B cell (primary cell): Measurements from ENCODE around the gene PTPRG. TPM values are rescaled to one million over a fixed set of nuclear protein-coding genes. Genes with fewer than 3 reads are reported as not detected.

Experiments used
- ATAC-seq: fragments of 200-7000 bp; cut with Tn5 transposase; one replicate; pipeline ENCODE4 v1.10.0; 2021; ENCODE audit warnings: low read depth, mild to moderate bottlenecking, moderate number of reproducible peaks, moderate library complexity
- CTCF ChIA-PET: fragments of 350-600 bp; sonication (Branson Sonifier 250); formaldehyde crosslinking; loops from one replicate; lab custom pipeline; 2021; ENCODE audit warnings: antibody characterized with exemption, inconsistent platforms; lab: Charles Lee
- POLR2A ChIA-PET: fragments of 350-600 bp; sonication (Branson Sonifier 250); formaldehyde crosslinking; loops from one replicate; lab custom pipeline; 2021; ENCODE audit warnings: antibody characterized with exemption; lab: Charles Lee
- DNase-seq: peaks from one replicate; pipeline ENCODE4 v3.0.0; 2013
- H2AFZ ChIP-seq: 2 replicates; pipeline ENCODE4 v1.6.1; 2012; ENCODE audit warnings: mild to moderate bottlenecking, low read depth, low read length; ENCODE audit not compliant: insufficient read depth, poor library complexity, severe bottlenecking
- H3K27ac ChIP-seq, 2 donors: 1 replicate in 1 of 2; 2 replicates in 1 of 2; pipeline ENCODE4 v1.5.1; 2012 to 2013; ENCODE audit warnings: low read length in 2 of 2, mild to moderate bottlenecking in 2 of 2, moderate library complexity in 1 of 2
- H3K27me3 ChIP-seq, 4 experiments: fragments of 200-600 bp in 1 of 4; sonication (generic) in 1 of 4; replicated peaks in 1 of 4; 1 replicate in 2 of 4; 2 replicates in 2 of 4; pipeline versions ENCODE4 v1.6.1 to v1.7.0; 2013 to 2016; ENCODE audit warnings: low read length in 3 of 4, mild to moderate bottlenecking in 2 of 4, mixed read lengths in 1 of 4, moderate library complexity in 1 of 4; ENCODE audit not compliant: insufficient read depth in 4 of 4, control insufficient read depth in 3 of 4; ENCODE audit errors: control extremely low read depth in 1 of 4
- H3K36me3 ChIP-seq, 2 experiments: replicated peaks in 1 of 2; 1 replicate in 1 of 2; 2 replicates in 1 of 2; pipeline versions ENCODE4 v1.6.1 to v1.7.1; 2013; ENCODE audit warnings: low read length in 1 of 2; ENCODE audit not compliant: insufficient read depth in 2 of 2, control insufficient read depth in 1 of 2; ENCODE audit errors: control extremely low read depth in 1 of 2, extremely low read depth in 1 of 2
- H3K4me1 ChIP-seq, 2 donors: fragments of 200-600 bp in 1 of 2; sonication (generic) in 1 of 2; 1 replicate in 1 of 2; 2 replicates in 1 of 2; pipeline versions ENCODE4 v1.5.1 to v1.6.1; 2013 to 2017; ENCODE audit warnings: low read length in 2 of 2; ENCODE audit not compliant: control insufficient read depth in 2 of 2, insufficient read depth in 2 of 2
- H3K4me2 ChIP-seq: replicated peaks from 2 replicates; pipeline ENCODE3; 2012; ENCODE audit warnings: mild to moderate bottlenecking, low read depth, low read length; ENCODE audit not compliant: poor library complexity, severe bottlenecking
- H3K4me3 ChIP-seq, 5 experiments: fragments of 200-600 bp in 1 of 5; sonication (generic) in 1 of 5; 1 replicate in 3 of 5; 2 replicates in 2 of 5; pipeline versions ENCODE4 v1.5.1 to v1.7.0; 2011 to 2016; ENCODE audit warnings: low read length in 4 of 5, mild to moderate bottlenecking in 4 of 5, low read depth in 2 of 5, control low read depth in 1 of 5, moderate library complexity in 1 of 5; ENCODE audit not compliant: insufficient read depth in 1 of 5; ENCODE audit errors: control extremely low read depth in 1 of 5, extremely low read depth in 1 of 5
- H3K79me2 ChIP-seq: fragments of 200-600 bp; sonication (generic); one replicate; pipeline ENCODE4 v1.6.0; 2016; ENCODE audit warnings: low read length; ENCODE audit not compliant: control insufficient read depth, insufficient read depth
- H3K9ac ChIP-seq: fragments of 200-600 bp; sonication (generic); 2 replicates; pipeline ENCODE4 v1.6.1; 2017; ENCODE audit warnings: mild to moderate bottlenecking, low read length, moderate library complexity
- H3K9me3 ChIP-seq, 3 donors: one replicate each; pipeline versions ENCODE4 v1.6.1 to v1.7.1; 2013; ENCODE audit warnings: low read length in 2 of 3; ENCODE audit not compliant: control insufficient read depth in 2 of 3, insufficient read depth in 1 of 3; ENCODE audit errors: control extremely low read depth in 1 of 3
- H4K20me1 ChIP-seq: 2 replicates; pipeline ENCODE4 v1.6.0; 2012; ENCODE audit warnings: mild to moderate bottlenecking, low read length; ENCODE audit not compliant: insufficient read depth, control insufficient read depth, poor library complexity, severe bottlenecking
- H3K27ac Mint-ChIP-seq: one replicate; pipeline ENCODE4 v1.8.0; 2021; ENCODE audit warnings: mixed read lengths
- H3K27me3 Mint-ChIP-seq: one replicate; pipeline ENCODE4 v1.8.0; 2021; ENCODE audit warnings: mixed read lengths
- H3K4me1 Mint-ChIP-seq: one replicate; pipeline ENCODE4 v1.8.0; 2021; ENCODE audit warnings: mixed read lengths
- H3K4me3 Mint-ChIP-seq: one replicate; pipeline ENCODE4 v1.8.0; 2021; ENCODE audit warnings: mixed read lengths
- H3K9me3 Mint-ChIP-seq: one replicate; pipeline ENCODE4 v1.8.0; 2022; ENCODE audit warnings: mixed read lengths; ENCODE audit not compliant: insufficient read depth
- EZH2 ChIP-seq: IDR thresholded peaks from 2 replicates; pipeline ENCODE4 v1.6.1; 2012; ENCODE audit warnings: borderline replicate concordance, low read depth, mild to moderate bottlenecking, moderate library complexity, low read length; ENCODE audit not compliant: insufficient read depth, poor library complexity, severe bottlenecking
- WGBS: methylation state at CpG from one replicate; pipeline ENCODE4 v1.1.5; 2013; ENCODE audit warnings: missing lambda C conversion rate; ENCODE audit not compliant: insufficient coverage; 5-methylcytosine and 5-hydroxymethylcytosine counted together
- intact Hi-C: fragments of 100-400 bp; cut with micrococcal nuclease; formaldehyde crosslinking; loops from one replicate; pipeline ENCODE4 v1.10.0; 2022
- polyA plus RNA-seq: library from polyadenylated mRNA; depleted of rRNA; stranded (reverse); fragments of >200 nt; gene quantifications from 2 replicates; pipeline ENCODE4 v1.2.3, GENCODE V29; 2012
- total RNA-seq, 2 donors: library from RNA; stranded (reverse); fragments of 120-200 nt in 1 of 2; gene quantifications; 1 replicate in 1 of 2; 2 replicates in 1 of 2; pipeline versions ENCODE4 v1.2.3 to v1.2.4, GENCODE V29; 2013 to 2022
- TF ChIP-seq, protein P1 (sequence below): fragments of 200-600 bp; IDR thresholded peaks from one replicate; pipeline ENCODE4 v1.8.0; 2022; ENCODE audit warnings: antibody characterized with exemption, mild to moderate bottlenecking

The PTPRG gene
- total and polyA plus RNA-seq, 2 donors (not counting 1 experiment from before 2014, with no cell fraction given): 0.12 to 1.3 TPM

DNA sequence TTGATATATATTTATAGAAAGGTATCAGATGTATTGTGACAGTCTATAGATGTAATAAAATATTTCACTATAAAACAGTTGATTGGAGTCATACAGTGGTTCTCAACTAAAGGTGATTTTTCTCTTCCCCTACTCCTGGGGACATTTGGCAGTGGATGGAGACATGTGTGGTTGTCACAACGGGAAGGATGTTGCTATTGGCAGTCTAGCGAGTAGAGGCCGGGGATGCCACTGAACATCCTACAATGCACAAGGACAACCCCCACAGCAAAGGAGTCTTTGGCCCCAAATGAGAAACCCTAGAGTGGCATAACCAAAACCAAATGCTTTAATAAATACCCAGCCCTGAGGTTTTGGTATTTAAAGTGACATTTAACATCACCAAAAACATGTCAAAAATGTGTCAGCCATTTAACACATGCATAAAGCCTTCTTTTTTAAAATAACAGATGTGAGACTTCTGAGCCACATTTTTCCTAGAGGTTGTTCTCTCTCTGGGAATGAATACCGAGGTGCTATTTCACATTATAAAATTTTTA is 367.5 kb downstream of the PTPRG start:
- H3K4me1 ChIP-seq: no peaks in the 10 kb centered on the region
- H3K9me3 ChIP-seq: no peaks in the 10 kb centered on the region
- H3K79me2 ChIP-seq: no peaks in the 10 kb centered on the region
- H3K4me3 ChIP-seq: no peak overlapping the region
- CTCF ChIA-PET: no interaction called here
- Mint-ChIP-seq H3K9me3 (no peaks in the 10 kb centered on the region), H3K27me3 (peaks cover 3% of the 10 kb centered on the region), H3K4me1 (no peaks in the 10 kb centered on the region), H3K4me3 (no peak overlapping the region), H3K27ac (no peak overlapping the region)
- POLR2A ChIA-PET: no interaction called here
- intact Hi-C loops: no loop called here
- no peaks in the 10 kb centered on the region for H3K27me3 ChIP-seq
- H3K27ac ChIP-seq: no peak overlapping the region
- no peaks in the 10 kb centered on the region for H3K36me3 ChIP-seq
- TF ChIP-seq, protein P1, sequence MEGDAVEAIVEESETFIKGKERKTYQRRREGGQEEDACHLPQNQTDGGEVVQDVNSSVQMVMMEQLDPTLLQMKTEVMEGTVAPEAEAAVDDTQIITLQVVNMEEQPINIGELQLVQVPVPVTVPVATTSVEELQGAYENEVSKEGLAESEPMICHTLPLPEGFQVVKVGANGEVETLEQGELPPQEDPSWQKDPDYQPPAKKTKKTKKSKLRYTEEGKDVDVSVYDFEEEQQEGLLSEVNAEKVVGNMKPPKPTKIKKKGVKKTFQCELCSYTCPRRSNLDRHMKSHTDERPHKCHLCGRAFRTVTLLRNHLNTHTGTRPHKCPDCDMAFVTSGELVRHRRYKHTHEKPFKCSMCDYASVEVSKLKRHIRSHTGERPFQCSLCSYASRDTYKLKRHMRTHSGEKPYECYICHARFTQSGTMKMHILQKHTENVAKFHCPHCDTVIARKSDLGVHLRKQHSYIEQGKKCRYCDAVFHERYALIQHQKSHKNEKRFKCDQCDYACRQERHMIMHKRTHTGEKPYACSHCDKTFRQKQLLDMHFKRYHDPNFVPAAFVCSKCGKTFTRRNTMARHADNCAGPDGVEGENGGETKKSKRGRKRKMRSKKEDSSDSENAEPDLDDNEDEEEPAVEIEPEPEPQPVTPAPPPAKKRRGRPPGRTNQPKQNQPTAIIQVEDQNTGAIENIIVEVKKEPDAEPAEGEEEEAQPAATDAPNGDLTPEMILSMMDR: no peak
- TF ChIP-seq EZH2: no peak
- no peak for DNase-seq
- no peak for ATAC-seq
- H3K9ac ChIP-seq: no peak overlapping the region
- no peaks in the 10 kb centered on the region for H4K20me1 ChIP-seq
- 80% methylated on average over 1 of the region's 4 CpGs for WGBS
- H3K4me2 ChIP-seq: no peak overlapping the region
- no peak overlapping the region for H2AFZ ChIP-seq

DNA sequence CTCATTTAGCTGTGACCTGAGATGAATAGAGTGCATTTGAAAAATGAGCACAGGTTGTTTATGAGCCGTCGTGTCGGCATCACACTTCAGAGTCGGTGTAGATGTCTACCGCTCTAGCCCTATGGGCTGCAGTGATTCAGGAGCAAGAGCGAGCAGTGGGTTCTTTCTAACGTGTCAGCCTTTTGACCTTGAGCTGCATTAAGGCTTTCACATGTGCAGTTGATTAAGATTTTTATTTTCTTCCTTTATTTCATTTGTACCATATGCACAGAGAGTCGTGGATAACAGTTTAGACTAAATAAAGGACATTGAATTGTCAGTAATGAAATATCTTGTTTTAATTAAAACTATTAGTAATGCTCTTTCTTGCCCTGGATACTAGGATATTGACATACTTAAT is 368.2 kb downstream of the PTPRG start:
- H4K20me1 ChIP-seq: no peaks in the 10 kb centered on the region
- Mint-ChIP-seq H3K4me3 (no peak overlapping the region), H3K27me3 (peaks cover 2% of the 10 kb centered on the region), H3K9me3 (peaks cover 2% of the 10 kb centered on the region), H3K4me1 (no peaks in the 10 kb centered on the region), H3K27ac (no peak overlapping the region)
- no peak for ATAC-seq
- TF ChIP-seq, protein P1: no peak
- TF ChIP-seq EZH2: no peak
- H3K4me3 ChIP-seq: no peak overlapping the region
- H3K27me3 ChIP-seq: no peaks in the 10 kb centered on the region
- no peak overlapping the region for H3K9ac ChIP-seq
- H3K36me3 ChIP-seq: no peaks in the 10 kb centered on the region
- 97% methylated on average over 3 of the region's 8 CpGs for WGBS
- H3K9me3 ChIP-seq: peaks cover 0 to under 1% (median 0%) of the 10 kb centered on the region in 3 donors
- DNase-seq: no peak
- POLR2A ChIA-PET: no interaction called here
- CTCF ChIA-PET: no interaction called here
- H3K79me2 ChIP-seq: no peaks in the 10 kb centered on the region
- no peak overlapping the region for H3K4me2 ChIP-seq
- no peaks in the 10 kb centered on the region for H3K4me1 ChIP-seq
- intact Hi-C loops: no loop called here
- H2AFZ ChIP-seq: no peak overlapping the region
- no peak overlapping the region for H3K27ac ChIP-seq
